Neural crest cell (in vitro differentiated cells): ENCODE data around the gene GRWD1. TPM values are rescaled to one million over a fixed set of nuclear protein-coding genes. Genes with fewer than 3 reads are reported as not detected.
A peak's percentile ranks its signal among the peaks of the same experiment; 100 is the strongest.

Experiments
- DNase-seq: peaks from one replicate; pipeline ENCODE4 v3.0.0; 2021; ENCODE audit warnings: low read depth, mixed read lengths, low spot score
- H3K27ac Mint-ChIP-seq: one replicate; pipeline ENCODE4 v1.8.0; 2021; ENCODE audit warnings: mild to moderate bottlenecking, mixed read lengths; ENCODE audit not compliant: unreplicated experiment
- H3K27me3 Mint-ChIP-seq: 2 replicates; pipeline ENCODE4 v1.8.0; 2021; ENCODE audit warnings: low read depth, mild to moderate bottlenecking, mixed read lengths
- H3K36me3 Mint-ChIP-seq: 2 replicates; pipeline ENCODE4 v1.8.0; 2021; ENCODE audit warnings: low read depth, mild to moderate bottlenecking, mixed read lengths
- H3K4me1 Mint-ChIP-seq: 2 replicates; pipeline ENCODE4 v1.8.0; 2021; ENCODE audit warnings: mixed read lengths
- H3K4me3 Mint-ChIP-seq: one replicate; pipeline ENCODE4 v1.8.0; 2021; ENCODE audit warnings: mild to moderate bottlenecking, mixed read lengths
- H3K9me3 Mint-ChIP-seq: 2 replicates; pipeline ENCODE4 v1.8.0; 2021; ENCODE audit warnings: mixed read lengths
- total RNA-seq: library from RNA; stranded (reverse); gene quantifications from 2 replicates; pipeline ENCODE4 v1.2.1, GENCODE V29; 2021
- TF ChIP-seq, protein P1 (sequence below): fragments of 200-600 bp; sonication (generic); conservative IDR thresholded peaks from 2 replicates; pipeline ENCODE4 v1.5.0; 2021; ENCODE audit warnings: antibody characterized with exemption, mild to moderate bottlenecking

The GRWD1 gene
- total RNA-seq, 1 donor from 2014 or later: 56.1 TPM

DNA sequence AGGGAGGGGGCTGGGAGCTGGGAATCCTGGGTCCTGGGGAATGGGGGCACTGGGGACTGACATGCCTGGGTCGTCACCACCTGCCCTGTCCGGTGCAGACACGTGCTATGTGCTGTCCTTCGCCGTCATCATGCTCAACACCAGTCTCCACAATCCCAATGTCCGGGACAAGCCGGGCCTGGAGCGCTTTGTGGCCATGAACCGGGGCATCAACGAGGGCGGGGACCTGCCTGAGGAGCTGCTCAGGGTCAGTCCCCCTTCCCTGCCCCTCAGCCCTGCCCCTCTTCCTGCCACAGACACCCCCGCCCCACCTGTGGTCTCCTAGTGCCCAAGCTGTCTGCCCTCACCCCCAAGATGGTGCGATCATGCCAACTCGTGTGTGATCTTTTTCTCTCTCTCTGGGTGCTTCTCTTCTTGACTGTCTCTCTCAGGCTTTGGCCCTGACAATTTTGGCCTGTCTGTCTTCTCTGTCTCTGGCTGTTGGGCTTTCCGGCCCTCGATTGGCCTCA lies 28.4 kb downstream of the GRWD1 start:
- Mint-ChIP-seq H3K9me3 (no peaks in the 10 kb centered on the region), H3K27ac (peak overlapping the region; percentile 87), H3K4me3 (peak overlapping the region; percentile 73), H3K36me3 (peaks cover 16% of the 10 kb centered on the region), H3K4me1 (peaks cover 16% of the 10 kb centered on the region), H3K27me3 (peaks cover 3% of the 10 kb centered on the region)
- no peak for DNase-seq
- TF ChIP-seq, protein P1, sequence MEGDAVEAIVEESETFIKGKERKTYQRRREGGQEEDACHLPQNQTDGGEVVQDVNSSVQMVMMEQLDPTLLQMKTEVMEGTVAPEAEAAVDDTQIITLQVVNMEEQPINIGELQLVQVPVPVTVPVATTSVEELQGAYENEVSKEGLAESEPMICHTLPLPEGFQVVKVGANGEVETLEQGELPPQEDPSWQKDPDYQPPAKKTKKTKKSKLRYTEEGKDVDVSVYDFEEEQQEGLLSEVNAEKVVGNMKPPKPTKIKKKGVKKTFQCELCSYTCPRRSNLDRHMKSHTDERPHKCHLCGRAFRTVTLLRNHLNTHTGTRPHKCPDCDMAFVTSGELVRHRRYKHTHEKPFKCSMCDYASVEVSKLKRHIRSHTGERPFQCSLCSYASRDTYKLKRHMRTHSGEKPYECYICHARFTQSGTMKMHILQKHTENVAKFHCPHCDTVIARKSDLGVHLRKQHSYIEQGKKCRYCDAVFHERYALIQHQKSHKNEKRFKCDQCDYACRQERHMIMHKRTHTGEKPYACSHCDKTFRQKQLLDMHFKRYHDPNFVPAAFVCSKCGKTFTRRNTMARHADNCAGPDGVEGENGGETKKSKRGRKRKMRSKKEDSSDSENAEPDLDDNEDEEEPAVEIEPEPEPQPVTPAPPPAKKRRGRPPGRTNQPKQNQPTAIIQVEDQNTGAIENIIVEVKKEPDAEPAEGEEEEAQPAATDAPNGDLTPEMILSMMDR: no peak

DNA sequence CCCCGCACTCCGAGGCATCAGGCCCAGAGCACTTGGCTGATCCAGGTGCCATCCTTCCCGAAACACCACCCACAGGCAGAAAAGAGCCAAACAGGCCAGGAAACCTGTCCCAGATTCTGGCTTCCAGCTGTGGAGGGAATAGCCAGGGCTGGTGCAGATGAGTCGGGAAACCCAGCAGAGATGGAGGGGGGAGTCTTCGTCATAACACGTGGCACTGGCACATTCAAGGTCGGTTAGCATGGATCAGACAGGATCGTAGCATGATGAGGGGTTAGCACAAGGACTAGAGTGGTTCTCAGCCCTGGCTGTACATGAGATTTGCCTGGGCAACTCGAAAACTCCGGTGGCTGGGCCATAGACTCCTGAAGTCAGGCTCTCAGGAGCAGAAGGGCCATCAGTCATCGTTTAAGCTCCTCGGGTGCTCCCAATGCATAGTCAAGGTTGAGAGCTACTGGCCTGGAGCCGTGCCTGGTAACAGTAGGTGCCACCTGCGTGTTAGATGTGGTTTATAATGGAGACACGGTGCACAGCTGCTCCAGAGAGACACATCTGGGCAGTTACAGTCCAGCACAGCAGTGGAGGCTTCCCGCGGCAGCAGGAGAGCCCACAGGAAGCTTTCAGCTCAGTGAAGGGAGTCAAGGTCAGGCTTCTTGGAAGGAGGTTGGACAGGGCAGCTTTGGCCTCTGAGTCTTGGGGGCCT lies 29.7 kb downstream of the GRWD1 start:
- TF ChIP-seq, protein P1: no peak
- Mint-ChIP-seq H3K9me3 (no peaks in the 10 kb centered on the region), H3K4me3 (peak overlapping the region; percentile 73)

DNA sequence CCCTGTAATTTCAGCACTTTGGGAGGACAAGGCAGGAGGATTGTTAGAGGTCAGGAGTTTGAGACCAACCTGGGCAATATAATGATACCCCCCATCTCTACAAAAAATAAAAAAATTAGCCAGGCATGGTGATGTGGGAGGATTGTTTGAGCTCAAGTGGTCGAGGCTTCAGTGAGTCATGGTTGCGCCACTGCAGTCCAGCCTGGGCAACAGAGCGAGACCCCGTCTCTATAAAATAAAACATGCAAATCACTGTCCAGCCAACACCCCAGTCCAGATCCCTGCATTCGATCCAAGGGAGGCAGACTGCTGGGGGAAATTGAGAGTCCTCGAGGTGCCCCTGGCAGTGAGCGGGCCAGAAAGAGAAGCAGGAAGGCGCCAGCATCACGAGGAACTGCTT lies 30.4 kb downstream of the GRWD1 start:
- no peak overlapping the region for H3K27ac Mint-ChIP-seq
- TF ChIP-seq, protein P1: no peak
- no peaks in the 10 kb centered on the region for H3K9me3 Mint-ChIP-seq
- H3K4me3 Mint-ChIP-seq: peak overlapping the region; percentile 73
- no peak for DNase-seq
- peaks cover 8% of the 10 kb centered on the region for H3K4me1 Mint-ChIP-seq
- peaks cover 8% of the 10 kb centered on the region for H3K27me3 Mint-ChIP-seq
- H3K36me3 Mint-ChIP-seq: peaks cover 18% of the 10 kb centered on the region

More for the DNA sequence above, 29.7 kb downstream of the GRWD1 start:
- H3K27ac Mint-ChIP-seq: no peak overlapping the region
- H3K27me3 Mint-ChIP-seq: peaks cover 8% of the 10 kb centered on the region
- DNase-seq: no peak
- H3K4me1 Mint-ChIP-seq: peaks cover 13% of the 10 kb centered on the region
- peaks cover 21% of the 10 kb centered on the region for H3K36me3 Mint-ChIP-seq

DNA sequence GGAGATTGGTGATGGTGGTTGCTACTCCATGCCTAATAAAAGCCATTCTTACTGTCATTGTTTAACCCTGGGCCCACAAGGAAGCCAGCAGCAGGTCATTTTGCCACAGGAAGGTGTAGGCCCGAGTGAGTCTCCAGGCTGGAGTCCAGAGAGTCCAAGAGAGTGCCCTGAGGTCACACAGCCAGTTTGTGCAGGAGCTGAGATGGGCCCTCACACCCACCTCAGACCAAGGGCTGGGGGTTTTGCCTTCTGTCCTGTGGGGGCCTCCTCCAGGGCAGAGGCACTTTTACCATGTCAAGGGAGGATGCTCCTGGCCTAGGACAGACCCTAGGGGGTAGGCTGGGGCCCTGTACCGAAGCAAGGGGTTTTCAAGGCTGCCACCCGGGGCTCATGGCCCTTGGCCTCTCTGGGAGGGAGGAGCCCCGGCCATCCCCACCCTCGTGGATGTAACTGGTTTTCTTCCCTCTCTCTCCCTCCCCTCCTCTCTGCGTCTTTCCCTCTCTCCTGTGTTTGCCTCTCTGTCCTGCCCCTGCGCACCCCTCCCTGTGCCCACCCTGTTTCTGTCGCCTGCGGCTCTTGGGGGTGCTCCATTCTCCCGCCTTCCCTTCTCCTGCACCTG lies 31.4 kb downstream of the GRWD1 start:
- Mint-ChIP-seq H3K27ac (no peak overlapping the region), H3K4me3 (peak overlapping the region; percentile 51), H3K27me3 (peaks cover 11% of the 10 kb centered on the region), H3K36me3 (peaks cover 17% of the 10 kb centered on the region), H3K9me3 (no peaks in the 10 kb centered on the region), H3K4me1 (peaks cover 13% of the 10 kb centered on the region)
- TF ChIP-seq, protein P1: no peak
- no peak for DNase-seq

DNA sequence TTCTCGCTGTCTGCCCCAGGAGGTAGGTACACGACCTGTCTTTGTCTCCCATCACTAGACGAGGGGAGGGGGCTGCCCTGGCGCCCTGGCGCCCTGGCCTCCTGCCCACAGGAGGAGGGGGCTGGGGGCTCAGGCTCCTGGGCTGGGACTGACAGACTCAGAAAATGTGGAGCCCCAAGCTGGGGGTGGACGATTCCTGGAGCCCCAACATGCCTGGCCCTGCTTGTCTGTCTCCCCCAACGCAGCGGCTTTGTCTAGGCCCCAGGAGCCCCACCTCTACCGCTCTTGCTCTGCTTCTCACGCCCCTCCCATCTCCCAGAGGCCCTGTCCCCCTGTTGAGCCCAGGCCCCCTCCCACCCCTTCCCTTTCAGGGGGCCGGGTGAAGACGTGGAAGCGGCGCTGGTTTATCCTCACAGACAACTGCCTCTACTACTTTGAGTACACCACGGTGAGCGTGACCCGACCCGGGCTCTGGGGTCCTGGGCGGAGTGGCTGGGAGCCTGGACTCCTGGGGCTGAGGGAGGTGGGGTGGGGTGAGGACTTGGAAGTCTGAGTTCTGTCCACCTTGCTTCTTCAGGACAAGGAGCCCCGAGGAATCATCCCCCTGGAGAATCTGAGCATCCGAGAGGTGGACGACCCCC lies 32.0 kb downstream of the GRWD1 start:
- no peaks in the 10 kb centered on the region for H3K9me3 Mint-ChIP-seq
- H3K27me3 Mint-ChIP-seq: peaks cover 15% of the 10 kb centered on the region
- H3K4me3 Mint-ChIP-seq: no peak overlapping the region
- peaks cover 18% of the 10 kb centered on the region for H3K36me3 Mint-ChIP-seq
- DNase-seq: no peak
- no peak overlapping the region for H3K27ac Mint-ChIP-seq
- TF ChIP-seq, protein P1: no peak
- H3K4me1 Mint-ChIP-seq: peaks cover 15% of the 10 kb centered on the region
